NCI-H2107 treated with DMSO at 0.1 percent for 48 hours (cell line): ENCODE results near the gene SPEN.
"Not testable (repeated sequence)": the region's sequence is repeated elsewhere in the genome, so short reads cannot be mapped to it uniquely, and the experiment has no call there.

Experiments used
- DNase-seq: peaks from one replicate; lab custom pipeline; 2025; ENCODE audit not compliant: unreplicated experiment; lab: John Stamatoyannopoulos, UW

SPEN gene

DNA sequence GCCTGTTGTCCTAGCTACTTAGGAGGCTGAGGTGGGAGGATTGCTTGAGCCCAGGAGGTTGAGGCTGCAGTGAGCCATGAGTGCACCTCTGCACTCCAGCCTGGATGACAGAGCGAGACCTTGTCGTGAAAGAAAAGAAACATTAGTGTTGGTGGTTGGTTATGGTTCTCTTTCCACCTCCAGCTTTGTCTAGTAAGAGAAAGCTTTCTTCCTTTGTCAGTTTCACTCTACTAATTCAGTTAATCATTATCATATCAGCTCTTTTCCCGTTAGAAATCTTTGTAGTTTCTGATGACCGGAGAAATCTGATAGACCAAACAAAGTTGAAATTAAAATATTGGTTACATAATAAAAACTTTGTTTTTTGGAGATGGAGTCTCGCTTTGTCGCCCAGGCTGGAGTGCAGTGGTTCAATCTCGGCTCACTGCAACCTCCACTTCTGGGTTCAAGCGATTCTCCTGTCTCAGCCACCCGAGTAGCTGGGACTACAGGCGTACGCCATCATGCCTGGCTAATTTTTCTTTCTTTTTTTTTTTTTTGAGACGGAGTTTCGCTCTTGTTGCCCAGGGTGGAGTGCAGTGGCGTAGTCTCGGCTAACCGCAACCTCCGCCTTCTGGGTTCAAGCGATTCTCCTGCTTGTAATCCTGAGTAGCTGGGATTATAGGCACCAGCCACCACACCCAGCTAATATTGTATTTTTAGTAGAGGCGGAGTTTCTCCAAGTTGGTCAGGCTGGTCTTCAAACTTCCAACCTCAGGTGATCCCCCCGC, 49.5 kb downstream of the SPEN start:
- DNase-seq: not testable (repeated sequence)

DNA sequence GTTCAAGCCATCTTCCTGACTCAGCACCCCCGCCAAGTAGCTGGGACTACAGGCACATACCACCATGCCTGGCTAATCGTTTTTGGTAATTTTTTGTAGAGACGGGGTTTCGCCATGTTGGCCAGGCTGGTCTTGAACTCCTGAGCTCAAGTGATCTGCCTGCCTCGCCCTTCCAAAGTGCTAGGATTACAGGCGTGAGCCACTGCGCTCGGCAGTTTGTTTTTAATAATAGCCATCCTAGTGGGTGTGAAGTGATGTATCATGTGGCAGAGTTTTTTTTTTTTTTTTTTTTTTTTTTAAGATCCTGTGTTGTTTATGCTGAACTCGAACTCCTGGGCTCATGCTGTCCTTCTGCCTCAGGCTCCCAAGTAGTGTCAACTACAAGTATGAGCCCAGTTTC, 51.8 kb downstream of the SPEN start:
- no peak for DNase-seq

DNA sequence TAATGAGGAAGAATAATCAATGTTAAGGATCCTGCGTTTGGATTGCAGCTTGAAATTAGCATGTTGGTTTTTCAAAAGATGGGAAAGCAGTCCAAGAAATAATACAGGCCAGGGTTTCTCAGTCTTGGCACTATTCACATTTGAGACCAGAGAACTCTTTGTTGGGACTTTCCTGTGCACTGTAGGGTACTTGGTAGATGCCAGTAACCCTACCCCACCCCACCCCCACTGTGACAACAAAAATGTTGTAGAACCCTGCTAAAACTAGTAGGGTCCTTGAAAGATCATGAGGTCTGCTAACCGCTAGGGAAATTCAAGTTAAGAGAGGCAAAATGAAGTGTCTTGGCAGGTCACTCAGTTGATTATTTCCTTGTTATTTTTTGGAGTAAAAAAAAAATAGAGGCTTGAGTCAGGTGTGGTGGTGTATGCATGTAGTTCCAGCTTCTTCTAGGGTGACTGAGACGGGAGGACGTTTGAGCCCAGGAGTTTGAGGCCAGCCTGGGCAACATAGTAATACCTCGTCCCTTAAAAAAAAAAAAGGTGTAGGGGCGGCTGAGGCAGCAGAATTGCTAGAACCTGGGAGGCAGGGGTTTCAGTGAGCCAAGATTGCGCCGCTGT, 53.3 kb downstream of the SPEN start:
- DNase-seq: no peak

GRCh38 chr1:15902882-15903281, 55.4 kb downstream of the SPEN start:
- DNase-seq: no peak

- DNase-seq: no peak
These were observed 61.1 kb downstream of the SPEN start for GRCh38 chr1:15908597-15908996.

- DNase-seq: no peak
These were observed 63.6 kb downstream of the SPEN start for GRCh38 chr1:15911141-15911540.

DNA sequence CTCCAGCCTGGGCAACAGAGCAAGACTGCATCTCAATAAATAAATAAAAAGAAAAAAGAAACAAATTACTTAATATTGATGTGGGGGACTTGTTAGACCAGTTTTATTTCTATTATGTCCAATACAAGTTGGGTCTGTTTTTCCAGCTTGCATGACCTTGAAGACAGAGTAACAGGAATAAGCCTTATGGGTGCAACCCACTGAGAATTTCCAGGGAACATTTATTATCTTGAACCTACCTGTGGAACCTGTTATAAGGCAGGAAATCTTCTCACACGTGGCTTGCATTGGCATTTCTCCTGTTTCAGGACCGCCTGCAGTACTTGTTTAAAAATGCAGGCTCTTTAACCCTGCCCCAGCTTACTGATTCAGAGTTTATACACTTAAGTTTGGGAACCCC, 64.4 kb downstream of the SPEN start:
- DNase-seq: no peak

DNA sequence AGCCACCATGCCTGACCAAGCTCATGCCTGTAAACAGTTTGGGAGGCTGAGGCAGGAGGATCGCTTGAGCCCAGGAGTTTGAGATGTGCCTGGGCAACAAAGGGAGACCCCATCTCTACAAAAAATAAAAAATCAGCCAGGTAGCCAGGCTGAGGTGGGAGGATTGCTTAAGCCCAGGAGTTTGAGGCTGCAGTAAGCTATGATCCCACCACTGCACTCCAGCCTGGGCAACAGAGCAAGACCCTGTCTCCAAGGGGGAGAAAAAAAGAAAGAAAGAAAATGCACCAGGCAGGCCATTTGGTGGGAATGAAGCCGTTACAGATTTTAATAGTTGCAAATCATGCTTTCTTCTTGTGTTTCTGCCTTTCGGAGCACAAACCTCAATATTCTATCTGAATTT, 66.1 kb downstream of the SPEN start:
- DNase-seq: not testable (repeated sequence)

GRCh38 chr1:15915991-15916390, 68.5 kb downstream of the SPEN start:
- no peak for DNase-seq

DNA sequence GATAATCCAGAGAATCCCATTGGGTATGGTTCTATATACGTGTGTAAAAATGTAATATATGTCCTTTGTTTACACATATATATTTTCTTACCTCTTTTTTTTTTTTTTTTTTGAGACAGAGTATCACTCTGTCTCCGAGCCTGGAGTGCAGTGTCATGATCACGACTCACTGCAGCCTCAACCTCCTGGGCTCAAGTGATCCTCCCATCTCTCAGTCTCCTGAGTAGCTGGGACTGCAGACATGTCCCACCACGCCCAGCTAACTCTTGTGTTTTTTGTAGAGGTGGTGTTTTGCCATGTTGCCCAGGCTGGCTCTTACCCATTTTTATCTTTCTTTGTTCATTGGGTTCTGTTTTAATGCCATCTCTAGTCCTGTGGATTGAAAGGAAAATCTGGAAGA, 68.9 kb downstream of the SPEN start:
- no peak for DNase-seq

DNA sequence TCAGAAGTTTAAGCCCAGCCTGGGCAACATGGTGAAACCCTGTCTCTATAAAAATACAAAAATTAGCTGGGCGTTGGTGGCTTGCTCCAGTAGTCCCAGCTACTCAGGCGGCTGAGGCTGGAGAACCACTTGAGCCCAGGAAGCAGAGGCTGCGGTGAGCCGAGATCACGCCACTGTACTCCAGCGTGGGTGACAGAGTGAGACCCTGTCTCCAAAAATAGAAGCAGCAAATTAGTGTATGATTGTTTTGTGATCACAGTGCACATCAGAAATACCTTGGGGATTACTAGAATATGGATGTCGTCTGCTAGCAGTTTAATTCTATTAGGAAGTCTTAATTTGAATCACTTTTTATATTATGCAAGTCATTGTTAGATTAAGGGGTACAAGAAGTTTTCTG, 69.4 kb downstream of the SPEN start:
- DNase-seq: no peak

DNA sequence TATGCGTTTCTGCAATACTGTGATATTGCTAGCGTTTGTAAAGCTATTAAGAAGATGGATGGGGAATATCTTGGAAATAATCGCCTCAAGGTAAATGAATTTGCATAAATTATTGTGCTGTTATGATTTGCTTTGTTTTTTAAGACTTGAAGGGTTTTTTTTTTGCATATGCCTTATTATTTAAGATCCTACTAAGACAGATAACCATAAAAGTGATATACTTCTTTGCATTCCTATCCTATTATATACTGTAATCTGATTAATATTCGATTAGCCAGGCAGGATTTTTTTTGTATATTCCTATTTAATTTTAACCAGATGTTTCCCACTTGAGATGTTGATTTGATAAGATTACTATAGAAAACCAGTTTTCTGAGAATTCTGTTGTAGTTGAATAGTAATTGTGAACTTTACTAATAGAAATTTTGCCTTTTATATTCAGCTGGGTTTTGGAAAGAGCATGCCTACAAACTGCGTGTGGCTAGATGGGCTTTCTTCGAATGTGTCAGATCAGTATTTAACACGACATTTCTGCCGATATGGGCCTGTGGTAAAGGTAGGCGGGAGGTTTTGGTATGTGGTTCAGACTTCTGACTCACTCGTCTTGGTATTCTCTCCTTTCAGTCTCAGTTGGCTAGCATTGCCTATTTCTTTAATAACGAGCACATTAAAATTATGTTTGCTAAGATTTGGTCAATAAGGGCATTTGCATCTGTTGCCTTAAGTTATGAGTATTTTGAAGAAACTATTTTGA, 71.6 kb downstream of the SPEN start:
- DNase-seq: no peak

GRCh38 chr1:15923241-15923640, 75.7 kb downstream of the SPEN start:
- no peak for DNase-seq

GRCh38 chr1:15926448-15926847, 78.9 kb downstream of the SPEN start:
- not testable (repeated sequence) for DNase-seq

- no peak for DNase-seq
These were observed 81.8 kb downstream of the SPEN start for GRCh38 chr1:15928971-15929965.

GRCh38 chr1:15931401-15931800, 83.9 kb downstream of the SPEN start:
- no peak for DNase-seq

- no peak for DNase-seq
These were observed 84.4 kb downstream of the SPEN start for GRCh38 chr1:15931884-15932283.

DNA sequence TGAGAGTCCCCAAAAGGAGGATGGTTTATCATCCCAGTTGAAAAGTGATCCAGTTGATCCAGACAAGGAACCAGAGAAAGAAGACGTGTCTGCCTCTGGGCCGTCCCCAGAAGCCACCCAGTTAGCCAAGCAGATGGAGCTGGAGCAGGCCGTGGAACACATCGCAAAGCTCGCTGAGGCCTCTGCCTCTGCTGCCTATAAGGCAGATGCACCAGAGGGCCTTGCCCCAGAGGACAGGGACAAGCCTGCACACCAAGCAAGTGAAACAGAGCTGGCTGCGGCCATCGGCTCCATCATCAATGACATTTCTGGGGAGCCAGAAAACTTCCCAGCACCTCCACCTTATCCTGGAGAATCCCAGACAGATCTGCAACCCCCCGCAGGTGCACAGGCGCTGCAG, 85.1 kb downstream of the SPEN start:
- no peak for DNase-seq

DNA sequence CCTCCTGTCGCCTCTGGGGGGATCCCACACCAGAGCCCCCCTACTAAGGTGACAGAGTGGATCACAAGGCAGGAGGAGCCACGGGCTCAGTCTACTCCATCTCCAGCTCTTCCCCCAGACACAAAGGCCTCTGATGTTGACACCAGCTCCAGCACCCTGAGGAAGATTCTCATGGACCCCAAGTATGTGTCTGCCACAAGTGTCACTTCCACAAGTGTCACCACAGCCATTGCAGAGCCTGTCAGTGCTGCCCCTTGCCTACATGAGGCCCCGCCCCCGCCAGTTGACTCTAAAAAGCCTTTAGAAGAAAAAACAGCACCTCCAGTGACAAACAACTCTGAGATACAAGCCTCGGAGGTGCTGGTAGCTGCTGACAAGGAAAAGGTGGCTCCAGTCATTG, 86.2 kb downstream of the SPEN start:
- DNase-seq: no peak

DNA sequence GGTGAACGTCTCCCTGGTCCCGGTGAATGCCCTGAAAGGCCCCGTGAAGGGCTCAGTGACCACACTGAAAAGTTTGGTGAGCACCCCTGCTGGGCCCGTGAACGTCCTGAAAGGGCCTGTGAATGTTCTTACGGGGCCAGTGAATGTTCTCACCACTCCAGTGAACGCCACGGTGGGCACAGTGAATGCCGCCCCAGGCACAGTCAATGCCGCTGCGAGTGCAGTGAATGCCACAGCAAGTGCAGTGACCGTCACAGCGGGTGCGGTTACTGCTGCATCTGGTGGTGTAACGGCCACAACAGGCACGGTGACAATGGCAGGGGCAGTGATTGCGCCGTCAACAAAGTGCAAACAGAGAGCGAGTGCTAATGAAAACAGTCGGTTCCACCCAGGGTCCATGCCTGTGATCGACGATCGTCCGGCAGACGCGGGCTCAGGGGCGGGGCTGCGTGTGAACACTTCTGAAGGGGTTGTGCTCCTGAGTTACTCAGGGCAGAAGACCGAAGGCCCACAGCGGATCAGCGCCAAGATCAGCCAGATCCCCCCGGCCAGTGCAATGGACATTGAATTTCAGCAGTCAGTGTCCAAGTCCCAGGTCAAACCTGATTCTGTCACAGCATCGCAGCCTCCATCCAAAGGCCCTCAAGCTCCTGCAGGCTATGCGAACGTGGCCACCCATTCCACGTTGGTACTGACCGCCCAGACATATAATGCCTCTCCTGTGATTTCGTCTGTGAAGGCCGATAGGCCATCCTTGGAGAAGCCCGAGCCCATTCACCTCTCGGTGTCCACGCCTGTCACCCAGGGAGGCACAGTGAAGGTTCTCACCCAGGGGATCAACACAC, 86.9 kb downstream of the SPEN start:
- DNase-seq: no peak
